ENCODE data around the gene HOXD10.

DNA sequence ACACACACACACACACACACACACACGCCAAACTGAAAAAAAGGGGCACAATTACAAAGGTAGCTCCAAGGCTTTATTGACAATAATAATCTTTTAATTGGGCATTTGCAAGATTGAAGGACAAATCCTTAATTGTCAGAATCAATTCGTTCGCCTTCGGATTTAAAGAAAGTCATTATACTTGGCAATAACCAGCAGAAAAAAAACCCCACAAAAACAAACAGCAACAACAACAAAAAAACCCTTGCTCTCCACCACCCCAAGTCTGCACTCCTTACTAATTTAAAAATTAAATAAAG, 11.1 kb downstream of the HOXD10 start:
- TF ChIP-seq EZH2 (optimal IDR thresholded peaks at IDR 0.05; ENCODE audit: low read depth, low read length) (no peak), EZH2phosphoT487 (IDR thresholded peaks at IDR 0.05; ENCODE audit: low read length) (no peak)
- TF ChIP-seq, protein P1, sequence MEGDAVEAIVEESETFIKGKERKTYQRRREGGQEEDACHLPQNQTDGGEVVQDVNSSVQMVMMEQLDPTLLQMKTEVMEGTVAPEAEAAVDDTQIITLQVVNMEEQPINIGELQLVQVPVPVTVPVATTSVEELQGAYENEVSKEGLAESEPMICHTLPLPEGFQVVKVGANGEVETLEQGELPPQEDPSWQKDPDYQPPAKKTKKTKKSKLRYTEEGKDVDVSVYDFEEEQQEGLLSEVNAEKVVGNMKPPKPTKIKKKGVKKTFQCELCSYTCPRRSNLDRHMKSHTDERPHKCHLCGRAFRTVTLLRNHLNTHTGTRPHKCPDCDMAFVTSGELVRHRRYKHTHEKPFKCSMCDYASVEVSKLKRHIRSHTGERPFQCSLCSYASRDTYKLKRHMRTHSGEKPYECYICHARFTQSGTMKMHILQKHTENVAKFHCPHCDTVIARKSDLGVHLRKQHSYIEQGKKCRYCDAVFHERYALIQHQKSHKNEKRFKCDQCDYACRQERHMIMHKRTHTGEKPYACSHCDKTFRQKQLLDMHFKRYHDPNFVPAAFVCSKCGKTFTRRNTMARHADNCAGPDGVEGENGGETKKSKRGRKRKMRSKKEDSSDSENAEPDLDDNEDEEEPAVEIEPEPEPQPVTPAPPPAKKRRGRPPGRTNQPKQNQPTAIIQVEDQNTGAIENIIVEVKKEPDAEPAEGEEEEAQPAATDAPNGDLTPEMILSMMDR (IDR thresholded peaks at IDR 0.05; ENCODE audit: low read length), result no peak
